ENCODE measurements around the gene IFNAR1.

The IFNAR1 gene

GRCh38 chr21:33396951-33397350 lies 72.2 kb downstream of the IFNAR1 start:
- Histone ChIP-seq H3K36me3 (no peaks in the 10 kb centered on the region), H3K4me3 (no peak overlapping the region), H3K4me1 (peaks cover 0 to 40% (median 15%) of the 10 kb centered on the region in 4 donors), H3K9me3 (no peaks in the 10 kb centered on the region), H3K27me3 (no peaks in the 10 kb centered on the region), H3K27ac (peak overlapping the region; percentile 50 to 61)
- no peak for TF ChIP-seq CTCF (IDR thresholded peaks at IDR 0.05)
- intact Hi-C loops (cut with DNase I; ENCODE audit: low total_unique reads): no loop called here
- DNase-seq: no peak

- DNase-seq: no peak
- Histone ChIP-seq H3K4me1 (peaks cover 0 to 44% (median 19%) of the 10 kb centered on the region in 4 donors), H3K27ac (peak overlapping the region in 1 of 2 donors; percentile 61), H3K27me3 (no peaks in the 10 kb centered on the region), H3K4me3 (no peak overlapping the region), H3K36me3 (no peaks in the 10 kb centered on the region), H3K9me3 (no peaks in the 10 kb centered on the region)
- no peak for TF ChIP-seq CTCF (IDR thresholded peaks at IDR 0.05)
- intact Hi-C loops (cut with DNase I; ENCODE audit: low total_unique reads): no loop called here
These were observed 72.9 kb downstream of the IFNAR1 start for GRCh38 chr21:33397717-33398116.

DNA sequence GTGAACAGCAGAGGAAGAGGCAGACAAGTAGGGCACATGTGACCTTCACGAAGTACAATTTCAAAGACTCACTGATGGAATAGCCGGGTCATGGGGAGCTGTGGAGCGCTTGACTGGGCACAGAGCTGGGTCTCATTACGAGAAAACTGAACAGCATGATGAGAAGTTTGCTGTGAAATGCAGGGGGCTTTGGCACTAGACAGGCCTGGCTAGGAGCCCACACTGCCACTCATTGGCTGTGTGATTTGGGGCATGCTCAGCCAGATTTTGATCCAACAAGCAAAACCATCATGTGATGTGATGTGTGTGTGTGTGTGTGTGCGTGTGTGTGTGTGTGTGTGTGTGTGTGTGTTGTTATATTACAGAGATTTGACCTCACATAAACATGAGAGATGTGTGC lies 73.6 kb downstream of the IFNAR1 start:
- Histone ChIP-seq H3K27me3 (no peaks in the 10 kb centered on the region), H3K4me3 (no peak overlapping the region), H3K36me3 (no peaks in the 10 kb centered on the region), H3K9me3 (no peaks in the 10 kb centered on the region), H3K4me1 (peaks cover 0 to 38% (median 21%) of the 10 kb centered on the region in 4 donors), H3K27ac (no peak overlapping the region)
- intact Hi-C loops (cut with DNase I; ENCODE audit: low total_unique reads): no loop called here
- TF ChIP-seq CTCF (IDR thresholded peaks at IDR 0.05): no peak
- DNase-seq: no peak

DNA sequence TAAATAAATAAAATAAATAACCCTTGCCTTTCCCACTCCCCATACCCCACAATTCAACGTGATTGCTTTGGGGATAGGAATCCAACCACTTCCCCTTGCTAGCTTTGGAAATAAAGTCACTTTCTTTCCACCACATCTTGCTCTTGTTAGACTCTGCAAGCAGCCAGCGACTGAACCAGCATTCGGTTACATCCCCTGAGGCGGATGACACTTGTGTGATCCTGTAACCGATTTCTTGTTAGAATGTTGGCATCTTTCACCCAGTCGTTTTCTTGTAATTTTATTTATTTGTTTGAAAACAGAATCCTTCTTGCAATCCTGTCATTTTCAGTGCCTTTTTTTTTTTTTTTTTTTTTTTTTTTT lies 76.8 kb downstream of the IFNAR1 start:
- Histone ChIP-seq H3K36me3 (no peaks in the 10 kb centered on the region), H3K9me3 (no peaks in the 10 kb centered on the region), H3K27me3 (no peaks in the 10 kb centered on the region), H3K27ac (no peak overlapping the region), H3K4me3 (no peak overlapping the region), H3K4me1 (peaks cover 0 to 43% (median 23%) of the 10 kb centered on the region in 4 donors)
- no peak for DNase-seq
- no peak for TF ChIP-seq CTCF (IDR thresholded peaks at IDR 0.05)
- intact Hi-C loops (cut with DNase I; ENCODE audit: low total_unique reads): loop anchor here (5.0 kb wide), 1 partner anchor 36 kb away; no protein-coding TSS in a partner anchor

DNA sequence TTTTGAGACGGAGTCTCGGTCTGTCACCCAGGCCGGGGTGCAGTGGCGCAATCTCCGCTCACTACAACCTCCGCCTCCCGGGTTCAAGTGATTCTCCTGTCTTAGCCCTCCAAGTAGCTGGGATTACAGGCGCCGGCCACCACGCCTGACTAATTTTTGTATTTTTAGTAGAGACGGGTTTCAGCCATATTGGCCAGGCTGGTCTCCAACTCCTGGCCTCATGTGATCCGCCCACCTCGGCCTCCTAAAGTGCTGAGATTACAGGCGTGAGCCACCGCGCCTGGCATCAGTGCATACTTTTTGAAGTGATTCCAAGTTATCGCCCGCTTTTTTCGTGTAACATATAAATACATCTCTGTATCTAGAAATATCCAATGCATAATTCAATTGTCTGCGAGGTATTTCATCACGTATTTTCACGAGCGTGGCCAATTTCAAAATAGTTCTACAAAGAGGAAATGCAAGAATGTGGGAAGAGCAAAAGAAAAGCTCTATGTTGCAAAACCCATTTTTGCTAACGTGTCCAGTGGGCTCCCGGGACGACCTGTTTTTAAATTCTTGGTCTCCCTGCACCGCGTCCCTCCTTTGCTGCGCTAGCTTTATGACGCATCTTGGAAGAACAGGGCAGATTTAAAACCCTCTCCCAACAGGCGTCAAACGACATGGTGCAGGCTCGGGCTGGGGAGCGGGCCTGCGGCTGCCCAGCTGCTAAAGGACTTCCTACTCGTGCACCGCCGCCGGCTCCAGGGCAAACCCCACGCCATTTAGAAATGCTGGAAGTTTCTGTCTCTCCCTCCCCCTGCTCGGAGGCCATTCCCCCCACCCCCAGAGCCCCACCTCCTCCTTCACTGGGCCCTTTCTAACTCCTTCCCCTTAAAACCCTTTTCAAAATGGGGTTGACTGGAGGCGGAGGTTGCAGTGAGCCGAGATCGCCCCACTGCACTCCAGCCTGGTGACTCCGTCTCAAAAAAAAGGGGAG lies 77.5 kb downstream of the IFNAR1 start:
- Histone ChIP-seq H3K4me3 (peak overlapping the region; percentile 65 to 81), H3K36me3 (no peaks in the 10 kb centered on the region), H3K27me3 (no peaks in the 10 kb centered on the region), H3K4me1 (peaks cover 0 to 43% (median 20%) of the 10 kb centered on the region in 4 donors), H3K27ac (peak overlapping the region; percentile 91 to 96), H3K9me3 (no peaks in the 10 kb centered on the region)
- intact Hi-C loops (cut with DNase I; ENCODE audit: low total_unique reads): loop anchor here (5.0 kb wide), 1 partner anchor 35 kb away; no protein-coding TSS in a partner anchor
- peak; percentile 75 to 90 for DNase-seq
- no peak for TF ChIP-seq CTCF (IDR thresholded peaks at IDR 0.05)

Measured in tibial artery (tissue), 4 donors.